Fibroblast of lung (primary cell): ENCODE measurements around the gene GTPBP2. TPM values are rescaled to one million over a fixed set of nuclear protein-coding genes. Genes with fewer than 3 reads are reported as not detected.

ENCODE experiments used
- DNase-seq, 2 donors: peaks; one replicate each; pipeline versions ENCODE4 v3.0.0 to v3.0.0-alpha.2; 2010; ENCODE audit warnings: low read depth in 2 of 2
- H2AFZ ChIP-seq: 2 replicates; pipeline ENCODE4 v1.5.1; 2012; ENCODE audit warnings: low read length, control low read depth, inconsistent platforms
- H3K27ac ChIP-seq: 2 replicates; pipeline ENCODE4 v1.5.1; 2011; ENCODE audit warnings: low read length, control low read depth; ENCODE audit not compliant: insufficient read depth
- H3K27me3 ChIP-seq: 2 replicates; pipeline ENCODE4 v1.5.1; 2011; ENCODE audit warnings: mild to moderate bottlenecking, low read length; ENCODE audit not compliant: control insufficient read depth, insufficient read depth
- H3K36me3 ChIP-seq: 2 replicates; pipeline ENCODE4 v1.5.1; 2011; ENCODE audit warnings: low read length; ENCODE audit not compliant: control insufficient read depth, insufficient read depth
- H3K4me1 ChIP-seq: 2 replicates; pipeline ENCODE4 v1.5.1; 2011; ENCODE audit warnings: low read length; ENCODE audit not compliant: control insufficient read depth, insufficient read depth; ENCODE audit errors: extremely low read depth
- H3K4me2 ChIP-seq: 2 replicates; pipeline ENCODE4 v1.5.1; 2011; ENCODE audit warnings: low read length, control low read depth; ENCODE audit not compliant: insufficient read depth; ENCODE audit errors: extremely low read depth
- H3K4me3 ChIP-seq, 4 experiments: fragments of 200-600 bp in 1 of 4; sonication (generic) in 1 of 4; replicated peaks in 1 of 4; 2 replicates each; pipeline ENCODE4 v1.5.1; 2011 to 2016; ENCODE audit warnings: low read length in 4 of 4, low read depth in 3 of 4, mild to moderate bottlenecking in 3 of 4, control low read depth in 2 of 4, inconsistent platforms in 1 of 4, mixed read lengths in 1 of 4; ENCODE audit not compliant: insufficient read depth in 1 of 4; ENCODE audit errors: control extremely low read depth in 1 of 4
- H3K79me2 ChIP-seq: 2 replicates; pipeline ENCODE4 v1.5.1; 2012; ENCODE audit warnings: mild to moderate bottlenecking, low read length, inconsistent platforms; ENCODE audit not compliant: control insufficient read depth, insufficient read depth
- H3K9ac ChIP-seq: 2 replicates; pipeline ENCODE4 v1.5.1; 2011; ENCODE audit warnings: mild to moderate bottlenecking, low read length, control low read depth; ENCODE audit not compliant: insufficient read depth
- H3K9me3 ChIP-seq: 2 replicates; pipeline ENCODE4 v1.5.1; 2012; ENCODE audit warnings: low read depth, low read length; ENCODE audit not compliant: control insufficient read depth, insufficient read depth
- H4K20me1 ChIP-seq: 2 replicates; pipeline ENCODE4 v1.5.1; 2011; ENCODE audit warnings: low read length; ENCODE audit not compliant: control insufficient read depth, insufficient read depth; ENCODE audit errors: extremely low read depth
- CTCF ChIP-seq, 2 donors: IDR thresholded peaks in 1 of 2; conservative IDR thresholded peaks in 1 of 2; 1 replicate in 1 of 2; 2 replicates in 1 of 2; pipeline ENCODE4 v1.5.1; 2011 to 2012; ENCODE audit warnings: low read length in 2 of 2, control low read depth in 1 of 2, inconsistent platforms in 1 of 2, low read depth in 1 of 2, mild to moderate bottlenecking in 1 of 2
- EZH2 ChIP-seq: IDR thresholded peaks from 2 replicates; pipeline ENCODE4 v1.5.1; 2012; ENCODE audit warnings: low read length, control low read depth, mild to moderate bottlenecking; ENCODE audit errors: missing control alignments
- polyA plus RNA-seq, 2 donors: library from polyadenylated mRNA; depleted of rRNA in 1 of 2; stranded (reverse) in 1 of 2; unstranded in 1 of 2; fragments of >200 nt; gene quantifications; 2 replicates each; pipeline ENCODE4 v1.2.1, GENCODE V29; 2011 to 2012; ENCODE audit warnings: missing spikeins in 1 of 2
- total RNA-seq: library from RNA; depleted of rRNA; stranded (reverse); fragments of >200 nt; gene quantifications from 2 replicates; pipeline ENCODE4 v1.2.1, GENCODE V29; 2014

The GTPBP2 gene
- total and polyA plus RNA-seq, 2 donors (not counting 1 experiment from before 2014, with no cell fraction given), result 45.2 to 174 TPM

DNA sequence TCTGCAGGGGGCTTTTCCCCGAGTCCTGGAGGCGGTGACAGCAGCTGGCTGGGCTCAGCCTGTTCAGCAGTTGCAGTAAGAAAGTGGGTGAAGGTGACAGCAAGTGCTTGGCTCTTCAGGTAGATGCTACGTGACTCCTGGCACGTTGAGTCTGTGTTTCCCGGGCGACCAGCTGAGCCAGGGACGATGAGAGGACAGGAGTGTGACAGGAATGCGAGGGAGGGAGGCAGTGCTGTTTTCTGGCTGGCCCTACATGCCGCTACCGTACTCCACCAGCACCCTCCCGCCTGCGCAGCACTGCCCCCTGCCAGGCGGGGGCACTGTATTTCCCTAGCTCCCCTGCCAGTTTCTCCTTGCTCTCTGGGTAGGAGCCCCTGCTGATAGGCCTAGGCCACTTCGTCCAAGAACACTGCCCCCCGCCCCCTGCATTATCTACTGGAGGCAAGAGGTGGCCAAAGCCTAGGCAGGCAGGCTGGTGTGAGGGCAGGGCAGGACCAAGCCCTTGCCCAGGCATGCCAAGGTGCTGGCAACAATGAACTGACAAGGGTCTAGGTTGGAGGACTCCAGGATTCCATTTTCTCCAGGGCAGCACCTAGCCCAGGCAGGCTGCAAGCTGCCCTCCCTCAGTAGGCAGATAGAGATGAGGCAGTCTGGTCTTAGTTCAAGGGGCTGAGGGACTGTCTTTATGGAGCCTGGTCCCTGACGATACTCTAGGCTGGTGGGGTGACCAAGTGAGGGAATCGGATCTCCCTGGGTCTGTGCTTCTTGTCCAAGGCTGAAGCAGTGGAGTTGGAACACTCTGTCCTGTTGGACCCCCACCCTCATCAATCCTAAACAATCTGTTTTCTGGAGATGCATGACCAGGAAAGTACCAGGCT lies 39.3 kb upstream of the GTPBP2 start:
- no peaks in the 10 kb centered on the region for H3K9me3 ChIP-seq
- H3K27me3 ChIP-seq, result no peaks in the 10 kb centered on the region
- H3K27ac ChIP-seq, result no peak overlapping the region
- no peaks in the 10 kb centered on the region for H3K79me2 ChIP-seq
- no peak overlapping the region for H3K4me2 ChIP-seq
- H2AFZ ChIP-seq, result no peak overlapping the region
- H3K4me3 ChIP-seq, result no peak overlapping the region
- no peak overlapping the region for H3K9ac ChIP-seq
- peaks cover 9% of the 10 kb centered on the region for H3K4me1 ChIP-seq
- H4K20me1 ChIP-seq, result peaks cover 2% of the 10 kb centered on the region
- peaks cover 14% of the 10 kb centered on the region for H3K36me3 ChIP-seq
- DNase-seq, result peak; percentile 48 to 54
- TF ChIP-seq EZH2, result no peak
- TF ChIP-seq CTCF (conservative IDR thresholded peaks at IDR 0.05 in 1 of 2, IDR thresholded peaks at IDR 0.05 in 1 of 2; ENCODE audit: low read depth in 1 of 2, low read length in 2 of 2), result peak; percentile 52 to 61

- H3K4me3 ChIP-seq, result no peak overlapping the region
- H3K9ac ChIP-seq, result no peak overlapping the region
- TF ChIP-seq CTCF (conservative IDR thresholded peaks at IDR 0.05 in 1 of 2, IDR thresholded peaks at IDR 0.05 in 1 of 2; ENCODE audit: low read depth in 1 of 2, low read length in 2 of 2), result peak; percentile 89 to 93
- no peak for TF ChIP-seq EZH2
- H3K9me3 ChIP-seq, result no peaks in the 10 kb centered on the region
- H3K79me2 ChIP-seq, result no peaks in the 10 kb centered on the region
- no peaks in the 10 kb centered on the region for H3K27me3 ChIP-seq
- DNase-seq, result peak; percentile 48 to 67
- peaks cover 14% of the 10 kb centered on the region for H3K36me3 ChIP-seq
- no peak overlapping the region for H3K27ac ChIP-seq
- no peak overlapping the region for H3K4me2 ChIP-seq
- peaks cover 2% of the 10 kb centered on the region for H4K20me1 ChIP-seq
- peaks cover 6% of the 10 kb centered on the region for H3K4me1 ChIP-seq
- no peak overlapping the region for H2AFZ ChIP-seq
Measured at GRCh38 chr6:43667245-43668150, 38.4 kb upstream of the GTPBP2 start.
